SK-N-SH treated with all-trans-retinoic acid at 6 μM for 48 hours (cell line): ENCODE data around the gene UHRF1.

Source experiments
- ATAC-seq: fragments of 200-7000 bp; cut with Tn5 transposase; 3 replicates; pipeline ENCODE4 v1.9.1; 2020; ENCODE audit warnings: mild to moderate bottlenecking, moderate library complexity
- ARNTL ChIP-seq: fragments of 450-650 bp; formaldehyde crosslinking; IDR thresholded peaks from 2 replicates; pipeline ENCODE4 v1.5.0; 2020; ENCODE audit warnings: low read depth, mild to moderate bottlenecking, moderate library complexity, borderline replicate concordance
- BACH2 ChIP-seq: fragments of 250-450 bp; sonication (Bioruptor Pico); IDR thresholded peaks from 2 replicates; pipeline ENCODE4 v1.9.0; 2021; ENCODE audit warnings: mild to moderate bottlenecking, borderline replicate concordance
- CREB5 ChIP-seq: fragments of 250-450 bp; sonication (Bioruptor Pico); IDR thresholded peaks from 2 replicates; pipeline ENCODE4 v1.5.1; 2020; ENCODE audit warnings: low read depth, mild to moderate bottlenecking, moderate library complexity
- CSDC2 ChIP-seq: fragments of 250-450 bp; sonication (Bioruptor Pico); IDR thresholded peaks from 2 replicates; pipeline ENCODE4 v1.5.0; 2020; ENCODE audit warnings: mild to moderate bottlenecking, moderate library complexity
- ESRRG ChIP-seq: fragments of 250-450 bp; sonication (Bioruptor Pico); IDR thresholded peaks from 2 replicates; pipeline ENCODE4 v1.6.1; 2021; ENCODE audit warnings: mild to moderate bottlenecking
- GLIS3 ChIP-seq: fragments of 250-450 bp; sonication (Bioruptor Pico); IDR thresholded peaks from 2 replicates; pipeline ENCODE4 v1.5.0; 2020; ENCODE audit warnings: mild to moderate bottlenecking, moderate library complexity
- ISL1 ChIP-seq: fragments of 250-450 bp; sonication (Bioruptor Pico); IDR thresholded peaks from 2 replicates; pipeline ENCODE4 v2.1.2; 2022; ENCODE audit warnings: mild to moderate bottlenecking, moderate library complexity
- OSR1 ChIP-seq: fragments of 250-450 bp; sonication (Bioruptor Pico); IDR thresholded peaks from 2 replicates; pipeline ENCODE4 v1.8.0; 2022; ENCODE audit warnings: moderate library complexity, mild to moderate bottlenecking, inconsistent platforms
- PATZ1 ChIP-seq: fragments of 250-450 bp; sonication (Bioruptor Pico); IDR thresholded peaks from 2 replicates; pipeline ENCODE4 v1.8.0; 2020; ENCODE audit warnings: mild to moderate bottlenecking, moderate library complexity, borderline replicate concordance
- POU6F1 ChIP-seq: fragments of 250-450 bp; sonication (Bioruptor Pico); IDR thresholded peaks from 2 replicates; pipeline ENCODE4 v1.8.0; 2021; ENCODE audit warnings: low read depth, mild to moderate bottlenecking, moderate library complexity, borderline replicate concordance
- RARB ChIP-seq: fragments of 250-450 bp; sonication (Bioruptor Pico); IDR thresholded peaks from 2 replicates; pipeline ENCODE4 v1.8.0; 2021; ENCODE audit warnings: mild to moderate bottlenecking, moderate library complexity
- SNAI2 ChIP-seq: fragments of 250-450 bp; sonication (Bioruptor Pico); IDR thresholded peaks from 2 replicates; pipeline ENCODE4 v1.5.0; 2020; ENCODE audit warnings: mild to moderate bottlenecking, moderate library complexity
- TCF4 ChIP-seq: fragments of 250-450 bp; sonication (Bioruptor Pico); IDR thresholded peaks from 2 replicates; pipeline ENCODE4 v1.8.0; 2021; ENCODE audit warnings: mild to moderate bottlenecking, moderate library complexity, borderline replicate concordance
- TOX ChIP-seq: fragments of 250-450 bp; sonication (Bioruptor Pico); IDR thresholded peaks from 2 replicates; pipeline ENCODE4 v1.8.0; 2021; ENCODE audit warnings: mild to moderate bottlenecking, moderate library complexity, borderline replicate concordance
- ZC3H10 ChIP-seq: fragments of 250-450 bp; sonication (Bioruptor Pico); IDR thresholded peaks from 2 replicates; pipeline ENCODE4 v1.5.1; 2021; ENCODE audit warnings: mild to moderate bottlenecking, moderate library complexity
- ZFP3 ChIP-seq: fragments of 250-450 bp; sonication (Bioruptor Pico); IDR thresholded peaks from 2 replicates; pipeline ENCODE4 v1.5.0; 2020; ENCODE audit warnings: mild to moderate bottlenecking, moderate library complexity
- ZFP30 ChIP-seq: fragments of 450-650 bp; formaldehyde crosslinking; IDR thresholded peaks from 2 replicates; pipeline ENCODE4 v1.5.0; 2022; ENCODE audit warnings: mild to moderate bottlenecking, moderate library complexity
- ZNF565 ChIP-seq: fragments of 450-650 bp; formaldehyde crosslinking; conservative IDR thresholded peaks from 2 replicates; pipeline ENCODE4 v1.5.0; 2020; ENCODE audit warnings: low read depth, mild to moderate bottlenecking, moderate library complexity
- ZNF70 ChIP-seq: fragments of 450-650 bp; formaldehyde crosslinking; IDR thresholded peaks from 2 replicates; pipeline ENCODE4 v1.5.0; 2020; ENCODE audit warnings: mild to moderate bottlenecking, moderate library complexity
- ZNF8 ChIP-seq: fragments of 450-650 bp; formaldehyde crosslinking; IDR thresholded peaks from 2 replicates; pipeline ENCODE4 v1.5.0; 2020; ENCODE audit warnings: mild to moderate bottlenecking, moderate library complexity
- TF ChIP-seq, protein P1 (sequence below): fragments of 250-450 bp; sonication (Bioruptor Pico); IDR thresholded peaks from 2 replicates; pipeline ENCODE4 v1.5.0; 2020; ENCODE audit warnings: mild to moderate bottlenecking, moderate library complexity
- TF ChIP-seq, protein P2 (sequence below): fragments of 250-450 bp; sonication (Bioruptor Pico); IDR thresholded peaks from 2 replicates; pipeline ENCODE4 v1.5.1; 2021; ENCODE audit warnings: mild to moderate bottlenecking, moderate library complexity

The UHRF1 gene

DNA sequence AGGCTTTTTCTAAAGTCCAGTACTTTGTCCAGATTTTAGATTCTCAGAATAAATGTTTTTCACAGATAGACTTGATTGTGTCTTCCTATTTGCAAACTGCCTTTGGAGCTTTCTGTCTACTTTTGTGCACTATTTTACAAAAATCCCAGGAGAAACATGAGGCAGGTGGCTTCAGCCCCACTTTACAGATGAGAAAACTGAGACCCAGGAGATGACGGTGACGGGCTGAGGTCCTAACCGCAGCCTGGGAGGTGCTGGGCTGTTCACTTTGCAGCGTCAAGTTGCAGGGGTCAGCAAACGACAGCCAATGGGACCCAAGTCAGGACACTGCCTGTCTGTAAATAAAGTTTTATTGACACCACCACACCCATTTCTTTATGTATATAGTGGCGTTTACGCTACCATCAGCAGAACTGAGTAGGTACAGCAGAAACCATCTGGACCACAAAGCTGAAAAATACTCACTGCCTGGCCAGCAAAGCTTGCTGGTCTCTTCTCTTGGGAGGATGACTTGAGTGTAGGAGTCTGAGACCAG lies 52.9 kb downstream of the UHRF1 start:
- no peak for TF ChIP-seq OSR1 (CRISPR knock-in tag)
- no peak for TF ChIP-seq ZFP3 (CRISPR knock-in tag)
- TF ChIP-seq, protein P1, sequence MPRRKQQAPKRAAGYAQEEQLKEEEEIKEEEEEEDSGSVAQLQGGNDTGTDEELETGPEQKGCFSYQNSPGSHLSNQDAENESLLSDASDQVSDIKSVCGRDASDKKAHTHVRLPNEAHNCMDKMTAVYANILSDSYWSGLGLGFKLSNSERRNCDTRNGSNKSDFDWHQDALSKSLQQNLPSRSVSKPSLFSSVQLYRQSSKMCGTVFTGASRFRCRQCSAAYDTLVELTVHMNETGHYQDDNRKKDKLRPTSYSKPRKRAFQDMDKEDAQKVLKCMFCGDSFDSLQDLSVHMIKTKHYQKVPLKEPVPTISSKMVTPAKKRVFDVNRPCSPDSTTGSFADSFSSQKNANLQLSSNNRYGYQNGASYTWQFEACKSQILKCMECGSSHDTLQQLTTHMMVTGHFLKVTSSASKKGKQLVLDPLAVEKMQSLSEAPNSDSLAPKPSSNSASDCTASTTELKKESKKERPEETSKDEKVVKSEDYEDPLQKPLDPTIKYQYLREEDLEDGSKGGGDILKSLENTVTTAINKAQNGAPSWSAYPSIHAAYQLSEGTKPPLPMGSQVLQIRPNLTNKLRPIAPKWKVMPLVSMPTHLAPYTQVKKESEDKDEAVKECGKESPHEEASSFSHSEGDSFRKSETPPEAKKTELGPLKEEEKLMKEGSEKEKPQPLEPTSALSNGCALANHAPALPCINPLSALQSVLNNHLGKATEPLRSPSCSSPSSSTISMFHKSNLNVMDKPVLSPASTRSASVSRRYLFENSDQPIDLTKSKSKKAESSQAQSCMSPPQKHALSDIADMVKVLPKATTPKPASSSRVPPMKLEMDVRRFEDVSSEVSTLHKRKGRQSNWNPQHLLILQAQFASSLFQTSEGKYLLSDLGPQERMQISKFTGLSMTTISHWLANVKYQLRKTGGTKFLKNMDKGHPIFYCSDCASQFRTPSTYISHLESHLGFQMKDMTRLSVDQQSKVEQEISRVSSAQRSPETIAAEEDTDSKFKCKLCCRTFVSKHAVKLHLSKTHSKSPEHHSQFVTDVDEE = no peak
- TF ChIP-seq ESRRG = no peak
- no peak for TF ChIP-seq BACH2
- TF ChIP-seq ZC3H10 (CRISPR knock-in tag) = no peak
- no peak for TF ChIP-seq ARNTL
- TF ChIP-seq TCF4 (CRISPR knock-in tag) = no peak
- no peak for TF ChIP-seq CSDC2 (CRISPR knock-in tag)
- no peak for TF ChIP-seq ZNF8
- no peak for TF ChIP-seq CREB5
- no peak for TF ChIP-seq RARB (CRISPR knock-in tag)
- TF ChIP-seq GLIS3 (CRISPR knock-in tag) = no peak
- no peak for TF ChIP-seq ZFP30 (CRISPR knock-in tag)
- no peak for TF ChIP-seq ZNF565 (CRISPR knock-in tag)
- TF ChIP-seq TOX (CRISPR knock-in tag) = no peak
- TF ChIP-seq PATZ1 (CRISPR knock-in tag) = no peak
- no peak for TF ChIP-seq ZNF70 (CRISPR knock-in tag)
- no peak for TF ChIP-seq POU6F1 (CRISPR knock-in tag)
- TF ChIP-seq, all 23 proteins: peak for 0
- ATAC-seq = no peak

GRCh38 chr19:4965061-4965460 lies 55.8 kb downstream of the UHRF1 start:
- TF ChIP-seq POU6F1 (CRISPR knock-in tag) = no peak
- no peak for TF ChIP-seq ARNTL
- no peak for TF ChIP-seq SNAI2 (CRISPR knock-in tag)
- TF ChIP-seq, all 23 proteins: peak for 0
- no peak for ATAC-seq

GRCh38 chr19:4966591-4966990 lies 57.3 kb downstream of the UHRF1 start:
- no peak for ATAC-seq
- TF ChIP-seq ZNF565 (CRISPR knock-in tag) = no peak
- TF ChIP-seq ZNF70 (CRISPR knock-in tag) = no peak
- TF ChIP-seq SNAI2 (CRISPR knock-in tag) = no peak
- TF ChIP-seq BACH2 = no peak
- TF ChIP-seq TOX (CRISPR knock-in tag) = no peak
- TF ChIP-seq PATZ1 (CRISPR knock-in tag) = no peak
- no peak for TF ChIP-seq CREB5
- no peak for TF ChIP-seq ZFP30 (CRISPR knock-in tag)
- no peak for TF ChIP-seq RARB (CRISPR knock-in tag)
- no peak for TF ChIP-seq ISL1 (CRISPR knock-in tag)
- TF ChIP-seq, protein P2, sequence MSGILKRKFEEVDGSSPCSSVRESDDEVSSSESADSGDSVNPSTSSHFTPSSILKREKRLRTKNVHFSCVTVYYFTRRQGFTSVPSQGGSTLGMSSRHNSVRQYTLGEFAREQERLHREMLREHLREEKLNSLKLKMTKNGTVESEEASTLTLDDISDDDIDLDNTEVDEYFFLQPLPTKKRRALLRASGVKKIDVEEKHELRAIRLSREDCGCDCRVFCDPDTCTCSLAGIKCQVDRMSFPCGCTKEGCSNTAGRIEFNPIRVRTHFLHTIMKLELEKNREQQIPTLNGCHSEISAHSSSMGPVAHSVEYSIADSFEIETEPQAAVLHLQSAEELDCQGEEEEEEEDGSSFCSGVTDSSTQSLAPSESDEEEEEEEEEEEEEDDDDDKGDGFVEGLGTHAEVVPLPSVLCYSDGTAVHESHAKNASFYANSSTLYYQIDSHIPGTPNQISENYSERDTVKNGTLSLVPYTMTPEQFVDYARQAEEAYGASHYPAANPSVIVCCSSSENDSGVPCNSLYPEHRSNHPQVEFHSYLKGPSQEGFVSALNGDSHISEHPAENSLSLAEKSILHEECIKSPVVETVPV (CRISPR knock-in tag) = no peak
- no peak for TF ChIP-seq ARNTL
- no peak for TF ChIP-seq CSDC2 (CRISPR knock-in tag)
- TF ChIP-seq ESRRG = no peak
- no peak for TF ChIP-seq ZFP3 (CRISPR knock-in tag)
- TF ChIP-seq TCF4 (CRISPR knock-in tag) = no peak
- TF ChIP-seq ZC3H10 (CRISPR knock-in tag) = no peak
